ENCODE data around the gene ERAS.

- TF ChIP-seq MAX (IDR thresholded peaks at IDR 0.05) (no peak), TAF1 (IDR thresholded peaks at IDR 0.05; ENCODE audit: low read depth) (no peak), TCF12 (IDR thresholded peaks at IDR 0.05; ENCODE audit: low read depth) (no peak), TEAD4 (IDR thresholded peaks at IDR 0.05) (no peak), REST (IDR thresholded peaks at IDR 0.05; ENCODE audit: low read depth) (no peak), NFIC (IDR thresholded peaks at IDR 0.05) (no peak), CREB1 (IDR thresholded peaks at IDR 0.05; ENCODE audit: low read depth) (no peak)
These were observed 11.6 kb upstream of the ERAS start for GRCh38 chrX:48814722-48815121.
